NOMO-1 (cell line): ENCODE data around the gene ZNF860.
A peak's percentile ranks its signal among the peaks of the same experiment; 100 is the strongest.
"Not testable (repeated sequence)": the region's sequence is repeated elsewhere in the genome, so short reads cannot be mapped to it uniquely, and the experiment has no call there.

Experiments
- DNase-seq, 2 experiments: peaks; one replicate each; lab custom pipeline; 2025; ENCODE audit not compliant: unreplicated experiment in 2 of 2; lab: John Stamatoyannopoulos, UW

Gene ZNF860

GRCh38 chr3:31995026-31995425, 13.5 kb downstream of the ZNF860 start:
- not testable (repeated sequence) for DNase-seq

- DNase-seq, result no peak
Measured at GRCh38 chr3:31996195-31996594, 14.6 kb downstream of the ZNF860 start.

GRCh38 chr3:31997500-31997899, 15.9 kb downstream of the ZNF860 start:
- no peak for DNase-seq

- DNase-seq, result no peak
Measured at GRCh38 chr3:31999907-32000439, 18.4 kb downstream of the ZNF860 start.

- DNase-seq, result no peak
Measured at GRCh38 chr3:32000877-32001276, 19.3 kb downstream of the ZNF860 start.

GRCh38 chr3:32002561-32003368, 21.2 kb downstream of the ZNF860 start:
- DNase-seq, result peak in 1 of 2 experiments; percentile 19

- no peak for DNase-seq
Measured at GRCh38 chr3:32003380-32003779, 21.8 kb downstream of the ZNF860 start.

- DNase-seq, result no peak
Measured at GRCh38 chr3:32004113-32004765, 22.7 kb downstream of the ZNF860 start.

GRCh38 chr3:32009101-32009500, 27.6 kb downstream of the ZNF860 start:
- no peak for DNase-seq

GRCh38 chr3:32009957-32010356, 28.4 kb downstream of the ZNF860 start:
- no peak for DNase-seq

GRCh38 chr3:32010699-32011098, 29.1 kb downstream of the ZNF860 start:
- DNase-seq, result not testable (repeated sequence)

- not testable (repeated sequence) for DNase-seq
Measured at GRCh38 chr3:32015638-32016037, 34.1 kb downstream of the ZNF860 start.

- no peak for DNase-seq
Measured at GRCh38 chr3:32017286-32017685, 35.7 kb downstream of the ZNF860 start.

- peak in 1 of 2 experiments; percentile 60 for DNase-seq
Measured at GRCh38 chr3:32018757-32019564, 37.4 kb downstream of the ZNF860 start.

- no peak for DNase-seq
Measured at GRCh38 chr3:32021155-32021554, 39.6 kb downstream of the ZNF860 start.

- no peak for DNase-seq
Measured at GRCh38 chr3:32021748-32022147, 40.2 kb downstream of the ZNF860 start.

- DNase-seq, result no peak
Measured at GRCh38 chr3:32022947-32023346, 41.4 kb downstream of the ZNF860 start.

GRCh38 chr3:32026593-32026992, 45.0 kb downstream of the ZNF860 start:
- DNase-seq, result peak in 1 of 2 experiments; percentile 15

- no peak for DNase-seq
Measured at GRCh38 chr3:32037932-32038267, 56.4 kb downstream of the ZNF860 start.

- no peak for DNase-seq
Measured at GRCh38 chr3:32041316-32041715, 59.8 kb downstream of the ZNF860 start.
